Panc1 (cell line): Measurements from ENCODE around the gene RNF144B.

Experiments
- POLR2AphosphoS5 ChIP-seq: IDR thresholded peaks from 2 replicates; pipeline ENCODE4 v1.6.1; 2012; ENCODE audit warnings: mild to moderate bottlenecking, low read depth, low read length, moderate library complexity
- TF ChIP-seq, protein P1 (sequence below): fragments of 450-650 bp; IDR thresholded peaks from 2 replicates; pipeline ENCODE4 v1.5.1; 2017; ENCODE audit warnings: mild to moderate bottlenecking
- TF ChIP-seq, protein P2 (sequence below), 2 experiments: IDR thresholded peaks; 2 replicates each; pipeline ENCODE4 v1.6.1; 2011 to 2012; ENCODE audit warnings: low read depth in 2 of 2, control low read depth in 1 of 2, low read length in 1 of 2, mild to moderate bottlenecking in 1 of 2, moderate library complexity in 1 of 2; ENCODE audit not compliant: insufficient read depth in 1 of 2

DNA sequence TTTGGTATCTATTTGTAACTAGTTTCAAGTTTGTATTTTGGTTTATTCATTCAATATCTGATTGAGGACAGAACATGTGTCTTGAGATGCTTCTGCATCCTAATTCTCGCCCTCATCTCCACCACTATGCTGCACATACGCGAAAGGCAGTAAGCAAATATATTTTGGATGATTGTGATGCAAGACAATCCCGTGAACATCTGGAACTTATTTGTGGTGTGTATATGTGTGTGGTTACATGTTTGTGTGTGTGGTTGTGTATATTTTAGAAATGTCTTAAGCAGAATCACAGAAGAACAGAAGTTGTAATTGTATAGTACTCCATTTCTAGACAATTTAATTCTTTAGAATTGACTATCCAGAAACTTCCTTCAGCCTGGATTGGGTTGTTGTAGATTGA lies 35.1 kb upstream of the RNF144B start:
- TF ChIP-seq, protein P1, sequence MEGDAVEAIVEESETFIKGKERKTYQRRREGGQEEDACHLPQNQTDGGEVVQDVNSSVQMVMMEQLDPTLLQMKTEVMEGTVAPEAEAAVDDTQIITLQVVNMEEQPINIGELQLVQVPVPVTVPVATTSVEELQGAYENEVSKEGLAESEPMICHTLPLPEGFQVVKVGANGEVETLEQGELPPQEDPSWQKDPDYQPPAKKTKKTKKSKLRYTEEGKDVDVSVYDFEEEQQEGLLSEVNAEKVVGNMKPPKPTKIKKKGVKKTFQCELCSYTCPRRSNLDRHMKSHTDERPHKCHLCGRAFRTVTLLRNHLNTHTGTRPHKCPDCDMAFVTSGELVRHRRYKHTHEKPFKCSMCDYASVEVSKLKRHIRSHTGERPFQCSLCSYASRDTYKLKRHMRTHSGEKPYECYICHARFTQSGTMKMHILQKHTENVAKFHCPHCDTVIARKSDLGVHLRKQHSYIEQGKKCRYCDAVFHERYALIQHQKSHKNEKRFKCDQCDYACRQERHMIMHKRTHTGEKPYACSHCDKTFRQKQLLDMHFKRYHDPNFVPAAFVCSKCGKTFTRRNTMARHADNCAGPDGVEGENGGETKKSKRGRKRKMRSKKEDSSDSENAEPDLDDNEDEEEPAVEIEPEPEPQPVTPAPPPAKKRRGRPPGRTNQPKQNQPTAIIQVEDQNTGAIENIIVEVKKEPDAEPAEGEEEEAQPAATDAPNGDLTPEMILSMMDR = no peak
- no peak for TF ChIP-seq POLR2AphosphoS5
- TF ChIP-seq, protein P2, sequence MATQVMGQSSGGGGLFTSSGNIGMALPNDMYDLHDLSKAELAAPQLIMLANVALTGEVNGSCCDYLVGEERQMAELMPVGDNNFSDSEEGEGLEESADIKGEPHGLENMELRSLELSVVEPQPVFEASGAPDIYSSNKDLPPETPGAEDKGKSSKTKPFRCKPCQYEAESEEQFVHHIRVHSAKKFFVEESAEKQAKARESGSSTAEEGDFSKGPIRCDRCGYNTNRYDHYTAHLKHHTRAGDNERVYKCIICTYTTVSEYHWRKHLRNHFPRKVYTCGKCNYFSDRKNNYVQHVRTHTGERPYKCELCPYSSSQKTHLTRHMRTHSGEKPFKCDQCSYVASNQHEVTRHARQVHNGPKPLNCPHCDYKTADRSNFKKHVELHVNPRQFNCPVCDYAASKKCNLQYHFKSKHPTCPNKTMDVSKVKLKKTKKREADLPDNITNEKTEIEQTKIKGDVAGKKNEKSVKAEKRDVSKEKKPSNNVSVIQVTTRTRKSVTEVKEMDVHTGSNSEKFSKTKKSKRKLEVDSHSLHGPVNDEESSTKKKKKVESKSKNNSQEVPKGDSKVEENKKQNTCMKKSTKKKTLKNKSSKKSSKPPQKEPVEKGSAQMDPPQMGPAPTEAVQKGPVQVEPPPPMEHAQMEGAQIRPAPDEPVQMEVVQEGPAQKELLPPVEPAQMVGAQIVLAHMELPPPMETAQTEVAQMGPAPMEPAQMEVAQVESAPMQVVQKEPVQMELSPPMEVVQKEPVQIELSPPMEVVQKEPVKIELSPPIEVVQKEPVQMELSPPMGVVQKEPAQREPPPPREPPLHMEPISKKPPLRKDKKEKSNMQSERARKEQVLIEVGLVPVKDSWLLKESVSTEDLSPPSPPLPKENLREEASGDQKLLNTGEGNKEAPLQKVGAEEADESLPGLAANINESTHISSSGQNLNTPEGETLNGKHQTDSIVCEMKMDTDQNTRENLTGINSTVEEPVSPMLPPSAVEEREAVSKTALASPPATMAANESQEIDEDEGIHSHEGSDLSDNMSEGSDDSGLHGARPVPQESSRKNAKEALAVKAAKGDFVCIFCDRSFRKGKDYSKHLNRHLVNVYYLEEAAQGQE (IDR thresholded peaks at IDR 0.05; ENCODE audit: insufficient read depth in 1 of 2, low read depth in 2 of 2, low read length in 1 of 2) = no peak
